ENCODE measurements around the gene MAX.

- no peak for TF ChIP-seq GATA3 (IDR thresholded peaks at IDR 0.05; ENCODE audit: low read depth, low read length)
- no peak for TF ChIP-seq GATA2 (IDR thresholded peaks at IDR 0.05; ENCODE audit: low read depth, low read length)
These were observed 40.8 kb upstream of the MAX start for GRCh38 chr14:65142914-65143625.

All from SH-SY5Y (cell line).